ENCODE data around the gene PSMD12. TPM values are rescaled to one million over a fixed set of nuclear protein-coding genes. Genes with fewer than 3 reads are reported as not detected.

PSMD12 gene
- total RNA-seq, 1 donor from 2014 or later, result 39.7 TPM

- TF ChIP-seq CTCF (IDR thresholded peaks at IDR 0.05), result peak; percentile 87
- TF ChIP-seq EZH2phosphoT487 (IDR thresholded peaks at IDR 0.05), result no peak
- TF ChIP-seq EZH2 (IDR thresholded peaks at IDR 0.05), result no peak
These were observed 8.1 kb upstream of the PSMD12 start for GRCh38 chr17:67374329-67375053.

GRCh38 chr17:67372751-67373150, 6.4 kb upstream of the PSMD12 start:
- Histone ChIP-seq H3K9me3 (ENCODE audit: low read depth) (no peaks in the 10 kb centered on the region), H4K20me1 (ENCODE audit: low read depth) (no peaks in the 10 kb centered on the region), H3K27ac (no peak overlapping the region), H3K9ac (no peak overlapping the region), H3K4me1 (peaks cover 6% of the 10 kb centered on the region), H3K4me2 (no peak overlapping the region), H3K27me3 (peaks cover 16% of the 10 kb centered on the region), H3K79me2 (ENCODE audit: low read depth) (no peaks in the 10 kb centered on the region), H3F3A (ENCODE audit: low read depth) (peaks cover 23% of the 10 kb centered on the region), H3K4me3 (no peak overlapping the region), H2AFZ (replicated peaks) (no peak overlapping the region), H3K36me3 (no peaks in the 10 kb centered on the region)
- H3K4me3 Mint-ChIP-seq, result no peak overlapping the region
- peaks cover 24% of the 10 kb centered on the region for H3K4me1 Mint-ChIP-seq
- TF ChIP-seq EZH2phosphoT487 (IDR thresholded peaks at IDR 0.05) (no peak), CTCF (IDR thresholded peaks at IDR 0.05) (no peak), EZH2 (IDR thresholded peaks at IDR 0.05) (no peak)
- no peak for DNase-seq (ENCODE audit: low spot score)
- no peaks in the 10 kb centered on the region for H3K9me3 Mint-ChIP-seq
- no peak overlapping the region for H3K27ac Mint-ChIP-seq
- H3K27me3 Mint-ChIP-seq (ENCODE audit: insufficient read depth, low read depth), result peaks cover 3% of the 10 kb centered on the region
- H3K36me3 Mint-ChIP-seq, result no peaks in the 10 kb centered on the region

More at GRCh38 chr17:67374329-67375053, 8.1 kb upstream of the PSMD12 start:
- Histone ChIP-seq H3K9ac (no peak overlapping the region), H3K27ac (no peak overlapping the region), H3K9me3 (ENCODE audit: low read depth) (no peaks in the 10 kb centered on the region), H3K36me3 (no peaks in the 10 kb centered on the region), H4K20me1 (ENCODE audit: low read depth) (no peaks in the 10 kb centered on the region), H3K4me3 (no peak overlapping the region), H2AFZ (replicated peaks) (peak overlapping the region; percentile 75), H3K4me1 (peaks cover 6% of the 10 kb centered on the region), H3K4me2 (no peak overlapping the region), H3F3A (ENCODE audit: low read depth) (peaks cover 38% of the 10 kb centered on the region), H3K27me3 (peaks cover 23% of the 10 kb centered on the region), H3K79me2 (ENCODE audit: low read depth) (peaks cover 2% of the 10 kb centered on the region)
- Mint-ChIP-seq H3K4me3 (peak overlapping the region; percentile 75), H3K36me3 (peaks cover 4% of the 10 kb centered on the region), H3K9me3 (no peaks in the 10 kb centered on the region), H3K27ac (peak overlapping the region; percentile 87), H3K27me3 (ENCODE audit: insufficient read depth, low read depth) (peaks cover 3% of the 10 kb centered on the region), H3K4me1 (peaks cover 26% of the 10 kb centered on the region)
- peak; percentile 90 for DNase-seq (ENCODE audit: low spot score)

DNA sequence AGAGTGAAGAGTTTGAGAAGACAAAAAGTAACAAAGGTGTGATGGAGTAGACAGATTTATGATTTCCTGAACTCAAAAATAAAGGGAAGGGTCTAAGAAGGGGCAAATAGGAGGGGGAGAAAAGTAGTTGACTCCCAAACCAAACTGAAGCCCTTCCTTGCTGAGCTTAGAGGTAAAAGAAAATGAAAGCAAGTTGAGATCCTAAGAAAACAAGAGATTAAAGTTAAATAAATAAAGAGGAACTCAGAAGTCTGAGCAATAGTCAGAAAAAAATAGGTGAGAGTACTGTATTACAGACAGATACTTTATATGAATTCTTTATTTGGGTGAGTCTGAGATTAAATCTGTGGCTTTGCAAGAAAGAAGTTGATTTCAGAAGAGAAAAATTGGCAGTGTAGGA, 3.3 kb upstream of the PSMD12 start:
- no peak overlapping the region for H3K4me3 Mint-ChIP-seq
- no peaks in the 10 kb centered on the region for H3K9me3 Mint-ChIP-seq
- Histone ChIP-seq H3K9me3 (ENCODE audit: low read depth) (no peaks in the 10 kb centered on the region), H3F3A (ENCODE audit: low read depth) (no peaks in the 10 kb centered on the region), H3K4me3 (no peak overlapping the region), H3K27me3 (no peaks in the 10 kb centered on the region), H3K36me3 (no peaks in the 10 kb centered on the region), H2AFZ (replicated peaks) (no peak overlapping the region), H3K4me2 (no peak overlapping the region), H3K27ac (no peak overlapping the region), H4K20me1 (ENCODE audit: low read depth) (peaks cover 12% of the 10 kb centered on the region), H3K4me1 (peaks cover 4% of the 10 kb centered on the region), H3K79me2 (ENCODE audit: low read depth) (peaks cover 19% of the 10 kb centered on the region), H3K9ac (no peak overlapping the region)
- H3K27ac Mint-ChIP-seq, result no peak overlapping the region
- no peaks in the 10 kb centered on the region for H3K27me3 Mint-ChIP-seq (ENCODE audit: insufficient read depth, low read depth)
- DNase-seq (ENCODE audit: low spot score), result no peak
- peaks cover 2% of the 10 kb centered on the region for H3K36me3 Mint-ChIP-seq
- H3K4me1 Mint-ChIP-seq, result peaks cover 21% of the 10 kb centered on the region
- no peak for TF ChIP-seq EZH2phosphoT487 (IDR thresholded peaks at IDR 0.05)
- no peak for TF ChIP-seq EZH2 (IDR thresholded peaks at IDR 0.05)
- TF ChIP-seq CTCF (IDR thresholded peaks at IDR 0.05), result no peak

Measured in neural progenitor cell (in vitro differentiated cells).